ENCODE results near the gene NUP42.

GRCh38 chr7:23161482-23161881 is 20.4 kb upstream of the NUP42 start:
- no peak for TF ChIP-seq ETV6 (conservative IDR thresholded peaks at IDR 0.05 in 1 of 2, IDR thresholded peaks at IDR 0.05 in 1 of 2; ENCODE audit: borderline replicate concordance in 1 of 2, low read depth in 1 of 2)
- no peak for TF ChIP-seq CEBPB (IDR thresholded peaks at IDR 0.05; ENCODE audit: borderline replicate concordance in 1 of 2, low read depth in 2 of 2, low read length in 2 of 2)
- no peak for TF ChIP-seq CTCF (IDR thresholded peaks at IDR 0.05 in 2 of 3, conservative IDR thresholded peaks at IDR 0.05 in 1 of 3; ENCODE audit: control insufficient read depth in 2 of 3, extremely low read depth in 1 of 3, insufficient read depth in 1 of 3, low read depth in 3 of 3, low read length in 3 of 3)
- TF ChIP-seq POLR2AphosphoS5 (IDR thresholded peaks at IDR 0.05; ENCODE audit: low read length) = no peak
- no peak for TF ChIP-seq EP300 (IDR thresholded peaks at IDR 0.05; ENCODE audit: borderline replicate concordance in 1 of 2, control insufficient read depth in 1 of 2, low read depth in 2 of 2, low read length in 2 of 2)
